ENCODE results near the gene DIRAS1.

The DIRAS1 gene

DNA sequence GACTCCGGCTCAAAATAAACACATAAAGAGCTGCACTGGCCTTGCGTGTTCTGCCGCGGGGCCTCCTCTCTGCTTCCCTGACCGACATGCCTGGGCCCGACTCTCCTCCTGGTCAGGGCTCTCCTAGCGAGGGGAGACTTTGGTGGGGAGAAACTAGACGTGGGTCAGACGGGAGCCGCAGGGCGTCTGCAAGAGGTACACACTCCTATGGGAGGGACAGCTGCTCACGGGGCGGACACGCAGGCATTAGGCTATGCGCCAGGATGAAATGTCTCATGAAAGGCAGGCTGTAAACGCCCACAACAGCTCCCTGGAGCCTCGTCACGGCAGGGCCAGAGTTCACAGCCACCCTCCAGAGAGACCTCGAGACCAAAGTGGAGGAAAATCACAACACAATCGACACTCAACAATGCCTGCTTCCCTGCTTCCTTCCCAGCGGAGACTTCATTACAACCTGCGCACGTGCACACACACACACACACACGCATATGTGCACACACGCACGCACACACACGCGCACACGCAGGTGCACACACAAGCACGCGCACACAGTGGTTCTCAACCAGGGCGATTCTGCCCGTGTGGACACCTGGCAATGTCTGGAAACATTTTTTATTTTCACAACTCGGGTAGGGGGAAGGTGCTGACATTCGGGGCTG lies 12.9 kb upstream of the DIRAS1 start:
- Histone ChIP-seq H4K20me1 (ENCODE audit: low read depth, low read length) (no peaks in the 10 kb centered on the region), H3F3A (ENCODE audit: insufficient read depth) (no peaks in the 10 kb centered on the region), H3K27me3 (ENCODE audit: low read length) (no peaks in the 10 kb centered on the region), H3K9me3 (ENCODE audit: insufficient read depth, low read length) (no peaks in the 10 kb centered on the region), H3K36me3 (ENCODE audit: low read length) (0 out of 2 replicates have a peak, but pooled peaks cover 3% of the 10 kb centered on the region), H3K9ac (ENCODE audit: low read length) (no peak overlapping the region), H3K4me2 (ENCODE audit: low read depth, low read length, poor library complexity, severe bottlenecking) (no peak overlapping the region), H3K79me2 (ENCODE audit: insufficient read depth, low read length) (0 out of 2 replicates have a peak, but pooled peaks cover 1% of the 10 kb centered on the region), H3K27ac (ENCODE audit: low read depth, low read length) (no peak overlapping the region), H2AFZ (ENCODE audit: low read depth, low read length, severe bottlenecking) (no peak overlapping the region), H3K4me3 (ENCODE audit: insufficient read depth, low read length, poor library complexity, severe bottlenecking) (no peak overlapping the region), H3K9me2 (replicated peaks; ENCODE audit: insufficient read depth, low read length) (no peaks in the 10 kb centered on the region)
- no peak for TF ChIP-seq CTCF (IDR thresholded peaks at IDR 0.05; ENCODE audit: insufficient read depth, low read length, poor library complexity, severe bottlenecking)
- TF ChIP-seq EZH2phosphoT487 (conservative IDR thresholded peaks at IDR 0.05; ENCODE audit: low read length), result no peak

DNA sequence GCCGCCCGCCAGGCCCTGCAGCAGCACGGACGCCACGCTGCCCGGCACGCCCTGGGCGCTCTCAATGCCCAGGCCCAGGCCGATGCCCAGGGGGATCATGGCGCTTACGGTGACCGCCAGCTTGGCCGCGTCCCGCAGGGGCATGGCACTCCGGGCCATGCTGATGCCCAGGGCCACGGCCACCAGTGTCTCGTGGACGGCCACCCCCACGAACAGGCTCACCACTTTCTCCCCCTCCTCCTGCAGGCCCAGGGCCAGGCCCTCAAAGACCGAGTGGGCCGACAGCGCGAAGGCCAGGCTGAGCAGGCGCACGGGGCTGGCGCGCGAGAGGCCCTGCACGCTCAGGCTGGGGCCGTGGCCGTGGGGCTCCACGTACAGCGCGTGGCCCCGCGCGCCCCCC lies 11.7 kb upstream of the DIRAS1 start:
- H3F3A ChIP-seq (ENCODE audit: insufficient read depth), result no peaks in the 10 kb centered on the region
- H3K36me3 ChIP-seq (ENCODE audit: low read length), result 0 out of 2 replicates have a peak, but pooled peaks cover 3% of the 10 kb centered on the region
- TF ChIP-seq CTCF (IDR thresholded peaks at IDR 0.05; ENCODE audit: insufficient read depth, low read length, poor library complexity, severe bottlenecking), result no peak
- no peak for TF ChIP-seq EZH2phosphoT487 (conservative IDR thresholded peaks at IDR 0.05; ENCODE audit: low read length)
- H3K27me3 ChIP-seq (ENCODE audit: low read length), result no peaks in the 10 kb centered on the region
- no peaks in the 10 kb centered on the region for H3K9me2 ChIP-seq (replicated peaks; ENCODE audit: insufficient read depth, low read length)
- H3K79me2 ChIP-seq (ENCODE audit: insufficient read depth, low read length), result no peaks in the 10 kb centered on the region
- no peak overlapping the region for H3K4me3 ChIP-seq (ENCODE audit: insufficient read depth, low read length, poor library complexity, severe bottlenecking)
- H4K20me1 ChIP-seq (ENCODE audit: low read depth, low read length), result no peaks in the 10 kb centered on the region
- H2AFZ ChIP-seq (ENCODE audit: low read depth, low read length, severe bottlenecking), result no peak overlapping the region
- H3K27ac ChIP-seq (ENCODE audit: low read depth, low read length), result no peak overlapping the region
- no peak overlapping the region for H3K9ac ChIP-seq (ENCODE audit: low read length)
- no peak overlapping the region for H3K4me2 ChIP-seq (ENCODE audit: low read depth, low read length, poor library complexity, severe bottlenecking)
- H3K9me3 ChIP-seq (ENCODE audit: insufficient read depth, low read length), result no peaks in the 10 kb centered on the region

DNA sequence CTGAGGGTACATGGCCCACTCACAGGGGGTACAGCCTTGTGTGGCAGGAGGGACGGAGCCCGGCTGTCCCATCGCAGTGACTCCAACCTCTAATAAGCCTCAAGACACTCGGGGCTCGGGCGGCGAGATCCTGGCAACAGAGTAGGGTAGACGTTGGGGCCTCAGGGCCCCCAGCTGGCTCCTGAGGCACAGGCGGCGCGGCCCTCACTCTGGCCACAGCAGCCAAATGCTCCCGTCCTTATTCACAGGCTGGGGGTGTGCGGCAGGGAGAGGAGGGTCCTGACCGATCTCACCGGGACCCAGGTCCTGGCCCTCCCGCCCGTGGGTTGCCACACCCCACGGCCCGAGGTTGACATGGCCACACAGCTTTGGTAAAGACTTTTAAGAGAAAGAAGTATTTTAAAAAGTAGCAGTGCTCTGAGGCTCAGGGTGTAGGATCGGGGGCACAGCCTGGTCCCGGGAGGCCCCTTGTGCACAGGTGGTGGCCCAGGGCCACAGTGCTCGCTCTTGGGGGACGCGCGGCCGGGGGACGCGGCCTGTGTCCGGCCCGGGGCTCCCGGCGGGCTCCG lies 11.1 kb upstream of the DIRAS1 start:
- no peak overlapping the region for H3K9ac ChIP-seq (ENCODE audit: low read length)
- H3K9me2 ChIP-seq (replicated peaks; ENCODE audit: insufficient read depth, low read length), result no peaks in the 10 kb centered on the region
- no peaks in the 10 kb centered on the region for H3K27me3 ChIP-seq (ENCODE audit: low read length)
- no peak overlapping the region for H2AFZ ChIP-seq (ENCODE audit: low read depth, low read length, severe bottlenecking)
- no peak for TF ChIP-seq CTCF (IDR thresholded peaks at IDR 0.05; ENCODE audit: insufficient read depth, low read length, poor library complexity, severe bottlenecking)
- no peak for TF ChIP-seq EZH2phosphoT487 (conservative IDR thresholded peaks at IDR 0.05; ENCODE audit: low read length)
- no peaks in the 10 kb centered on the region for H3F3A ChIP-seq (ENCODE audit: insufficient read depth)
- H3K27ac ChIP-seq (ENCODE audit: low read depth, low read length), result no peak overlapping the region
- H4K20me1 ChIP-seq (ENCODE audit: low read depth, low read length), result no peaks in the 10 kb centered on the region
- H3K79me2 ChIP-seq (ENCODE audit: insufficient read depth, low read length), result no peaks in the 10 kb centered on the region
- H3K36me3 ChIP-seq (ENCODE audit: low read length), result 0 out of 2 replicates have a peak, but pooled peaks cover 3% of the 10 kb centered on the region
- no peak overlapping the region for H3K4me2 ChIP-seq (ENCODE audit: low read depth, low read length, poor library complexity, severe bottlenecking)
- no peaks in the 10 kb centered on the region for H3K9me3 ChIP-seq (ENCODE audit: insufficient read depth, low read length)
- H3K4me3 ChIP-seq (ENCODE audit: insufficient read depth, low read length, poor library complexity, severe bottlenecking), result no peak overlapping the region
